WTC11 (cell line): Measurements from ENCODE around the gene ATXN7. TPM values are rescaled to one million over a fixed set of nuclear protein-coding genes. Genes with fewer than 3 reads are reported as not detected.

Experiments
- ATAC-seq: fragments of 200-7000 bp; cut with Tn5 transposase; 2 replicates; pipeline ENCODE4 v1.10.0; 2021; ENCODE audit warnings: mild to moderate bottlenecking, moderate library complexity
- CTCF ChIA-PET: fragments of 300-600 bp; sonication (Branson Sonifier 250); formaldehyde crosslinking; loops from one replicate; lab custom pipeline; 2021; ENCODE audit warnings: antibody characterized with exemption; lab: Charles Lee
- POLR2A ChIA-PET: fragments of 350-600 bp; sonication (Branson Sonifier 250); formaldehyde crosslinking; loops from one replicate; lab custom pipeline; 2021; ENCODE audit warnings: antibody characterized with exemption; lab: Charles Lee
- DNase-seq: peaks from one replicate; pipeline ENCODE4 v3.0.0; 2021; ENCODE audit warnings: low spot score
- H3K27ac Mint-ChIP-seq: 2 replicates; pipeline ENCODE4 v1.8.0; 2021; ENCODE audit warnings: mixed read lengths
- H3K27me3 Mint-ChIP-seq: 2 replicates; pipeline ENCODE4 v1.8.0; 2021; ENCODE audit warnings: low read depth, mild to moderate bottlenecking, moderate library complexity, mixed read lengths
- H3K36me3 Mint-ChIP-seq: 2 replicates; pipeline ENCODE4 v1.8.0; 2021; ENCODE audit warnings: mixed read lengths
- H3K4me1 Mint-ChIP-seq: 2 replicates; pipeline ENCODE4 v1.8.0; 2022; ENCODE audit warnings: mixed read lengths
- H3K4me3 Mint-ChIP-seq: 2 replicates; pipeline ENCODE4 v1.8.0; 2021; ENCODE audit warnings: mild to moderate bottlenecking, moderate library complexity, mixed read lengths
- H3K9me3 Mint-ChIP-seq: 2 replicates; pipeline ENCODE4 v1.8.0; 2021; ENCODE audit warnings: mixed read lengths
- KAT7 ChIP-seq: sonication (generic); formaldehyde crosslinking; IDR thresholded peaks from 2 replicates; pipeline ENCODE4 v1.8.1; 2023; ENCODE audit warnings: missing genetic modification reagents, mild to moderate bottlenecking, borderline replicate concordance
- MYBL2 ChIP-seq: sonication (generic); formaldehyde crosslinking; IDR thresholded peaks from 2 replicates; pipeline ENCODE4 v1.8.1; 2023; ENCODE audit warnings: mild to moderate bottlenecking, moderate library complexity, missing genetic modification reagents
- NFE2L1 ChIP-seq: sonication (generic); formaldehyde crosslinking; IDR thresholded peaks from 2 replicates; pipeline ENCODE4 v1.8.1; 2023; ENCODE audit warnings: missing genetic modification reagents
- NFYB ChIP-seq: sonication (generic); formaldehyde crosslinking; conservative IDR thresholded peaks from 2 replicates; pipeline ENCODE4 v1.8.0; 2022; ENCODE audit warnings: low read depth, missing genetic modification reagents
- SP1 ChIP-seq: sonication (generic); formaldehyde crosslinking; conservative IDR thresholded peaks from 2 replicates; pipeline ENCODE4 v1.8.1; 2022; ENCODE audit warnings: missing genetic modification reagents
- TEAD1 ChIP-seq: sonication (generic); formaldehyde crosslinking; IDR thresholded peaks from 2 replicates; pipeline ENCODE4 v1.8.0; 2022; ENCODE audit warnings: mild to moderate bottlenecking, missing genetic modification reagents
- ZNF423 ChIP-seq: fragments of 250-450 bp; sonication (Bioruptor Pico); IDR thresholded peaks from 2 replicates; pipeline ENCODE4 v2.1.2; 2022; ENCODE audit warnings: mild to moderate bottlenecking, moderate library complexity
- total RNA-seq: library from RNA; stranded (reverse); gene quantifications from 3 replicates; pipeline ENCODE4 v1.2.3, GENCODE V29; 2021
- TF ChIP-seq, protein P1 (sequence below): fragments of 250-450 bp; sonication (Bioruptor Pico); IDR thresholded peaks from 2 replicates; pipeline ENCODE4 v1.9.0; 2021; ENCODE audit warnings: mild to moderate bottlenecking, borderline replicate concordance
- TF ChIP-seq, protein P2 (sequence below): sonication (generic); formaldehyde crosslinking; IDR thresholded peaks from 2 replicates; pipeline ENCODE4 v1.8.1; 2022; ENCODE audit warnings: low read depth, mild to moderate bottlenecking, moderate library complexity, missing genetic modification reagents, borderline replicate concordance
- TF ChIP-seq, protein P3 (sequence below): sonication (generic); formaldehyde crosslinking; conservative IDR thresholded peaks from 2 replicates; pipeline ENCODE4 v1.8.1; 2022; ENCODE audit warnings: mild to moderate bottlenecking, missing genetic modification reagents
- TF ChIP-seq, protein P4 (sequence below): sonication (generic); formaldehyde crosslinking; IDR thresholded peaks from 2 replicates; pipeline ENCODE4 v1.8.1; 2023; ENCODE audit warnings: mild to moderate bottlenecking, missing genetic modification reagents, moderate library complexity
- TF ChIP-seq, protein P5 (sequence below): sonication (generic); formaldehyde crosslinking; IDR thresholded peaks from 2 replicates; pipeline ENCODE4 v1.8.0; 2023; ENCODE audit warnings: missing genetic modification reagents, mild to moderate bottlenecking, borderline replicate concordance
- TF ChIP-seq, protein P6 (sequence below): sonication (generic); formaldehyde crosslinking; IDR thresholded peaks from 2 replicates; pipeline ENCODE4 v1.8.1; 2022; ENCODE audit warnings: mild to moderate bottlenecking, moderate library complexity, missing genetic modification reagents
- TF ChIP-seq, protein P7 (sequence below): fragments of 250-450 bp; sonication (Bioruptor Pico); conservative IDR thresholded peaks from 2 replicates; pipeline ENCODE4 v1.9.0; 2021; ENCODE audit warnings: mild to moderate bottlenecking

ATXN7 gene
- total RNA-seq, 1 experiment from 2014 or later: 11.7 TPM

DNA sequence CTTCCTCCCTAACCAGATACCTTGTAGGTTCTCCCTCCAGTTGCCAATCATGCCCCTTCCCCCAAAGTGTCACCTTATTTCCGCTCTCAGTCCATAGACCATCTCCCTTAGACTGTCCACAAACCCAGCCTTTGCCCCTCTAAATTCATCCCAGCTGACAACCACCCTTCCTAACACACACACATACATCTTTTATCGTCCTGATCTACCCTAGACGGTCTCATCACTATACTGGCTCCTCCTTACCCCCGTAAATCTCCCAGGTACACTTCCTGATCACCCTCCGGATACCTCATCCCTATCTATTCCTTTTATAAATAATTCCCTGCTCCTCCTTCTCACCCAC, 890 bp upstream of the ATXN7 start (continued):
- TF ChIP-seq, protein P1, sequence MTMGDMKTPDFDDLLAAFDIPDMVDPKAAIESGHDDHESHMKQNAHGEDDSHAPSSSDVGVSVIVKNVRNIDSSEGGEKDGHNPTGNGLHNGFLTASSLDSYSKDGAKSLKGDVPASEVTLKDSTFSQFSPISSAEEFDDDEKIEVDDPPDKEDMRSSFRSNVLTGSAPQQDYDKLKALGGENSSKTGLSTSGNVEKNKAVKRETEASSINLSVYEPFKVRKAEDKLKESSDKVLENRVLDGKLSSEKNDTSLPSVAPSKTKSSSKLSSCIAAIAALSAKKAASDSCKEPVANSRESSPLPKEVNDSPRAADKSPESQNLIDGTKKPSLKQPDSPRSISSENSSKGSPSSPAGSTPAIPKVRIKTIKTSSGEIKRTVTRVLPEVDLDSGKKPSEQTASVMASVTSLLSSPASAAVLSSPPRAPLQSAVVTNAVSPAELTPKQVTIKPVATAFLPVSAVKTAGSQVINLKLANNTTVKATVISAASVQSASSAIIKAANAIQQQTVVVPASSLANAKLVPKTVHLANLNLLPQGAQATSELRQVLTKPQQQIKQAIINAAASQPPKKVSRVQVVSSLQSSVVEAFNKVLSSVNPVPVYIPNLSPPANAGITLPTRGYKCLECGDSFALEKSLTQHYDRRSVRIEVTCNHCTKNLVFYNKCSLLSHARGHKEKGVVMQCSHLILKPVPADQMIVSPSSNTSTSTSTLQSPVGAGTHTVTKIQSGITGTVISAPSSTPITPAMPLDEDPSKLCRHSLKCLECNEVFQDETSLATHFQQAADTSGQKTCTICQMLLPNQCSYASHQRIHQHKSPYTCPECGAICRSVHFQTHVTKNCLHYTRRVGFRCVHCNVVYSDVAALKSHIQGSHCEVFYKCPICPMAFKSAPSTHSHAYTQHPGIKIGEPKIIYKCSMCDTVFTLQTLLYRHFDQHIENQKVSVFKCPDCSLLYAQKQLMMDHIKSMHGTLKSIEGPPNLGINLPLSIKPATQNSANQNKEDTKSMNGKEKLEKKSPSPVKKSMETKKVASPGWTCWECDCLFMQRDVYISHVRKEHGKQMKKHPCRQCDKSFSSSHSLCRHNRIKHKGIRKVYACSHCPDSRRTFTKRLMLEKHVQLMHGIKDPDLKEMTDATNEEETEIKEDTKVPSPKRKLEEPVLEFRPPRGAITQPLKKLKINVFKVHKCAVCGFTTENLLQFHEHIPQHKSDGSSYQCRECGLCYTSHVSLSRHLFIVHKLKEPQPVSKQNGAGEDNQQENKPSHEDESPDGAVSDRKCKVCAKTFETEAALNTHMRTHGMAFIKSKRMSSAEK (CRISPR knock-in tag): no peak
- no peak for TF ChIP-seq NFYB (CRISPR knock-in tag)
- TF ChIP-seq TEAD1 (CRISPR knock-in tag): no peak
- no peak for TF ChIP-seq KAT7
- TF ChIP-seq, protein P2, sequence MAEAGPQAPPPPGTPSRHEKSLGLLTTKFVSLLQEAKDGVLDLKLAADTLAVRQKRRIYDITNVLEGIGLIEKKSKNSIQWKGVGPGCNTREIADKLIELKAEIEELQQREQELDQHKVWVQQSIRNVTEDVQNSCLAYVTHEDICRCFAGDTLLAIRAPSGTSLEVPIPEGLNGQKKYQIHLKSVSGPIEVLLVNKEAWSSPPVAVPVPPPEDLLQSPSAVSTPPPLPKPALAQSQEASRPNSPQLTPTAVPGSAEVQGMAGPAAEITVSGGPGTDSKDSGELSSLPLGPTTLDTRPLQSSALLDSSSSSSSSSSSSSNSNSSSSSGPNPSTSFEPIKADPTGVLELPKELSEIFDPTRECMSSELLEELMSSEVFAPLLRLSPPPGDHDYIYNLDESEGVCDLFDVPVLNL (CRISPR knock-in tag): no peak
- TF ChIP-seq, protein P3, sequence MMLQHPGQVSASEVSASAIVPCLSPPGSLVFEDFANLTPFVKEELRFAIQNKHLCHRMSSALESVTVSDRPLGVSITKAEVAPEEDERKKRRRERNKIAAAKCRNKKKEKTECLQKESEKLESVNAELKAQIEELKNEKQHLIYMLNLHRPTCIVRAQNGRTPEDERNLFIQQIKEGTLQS (CRISPR knock-in tag): no peak
- TF ChIP-seq, protein P4, sequence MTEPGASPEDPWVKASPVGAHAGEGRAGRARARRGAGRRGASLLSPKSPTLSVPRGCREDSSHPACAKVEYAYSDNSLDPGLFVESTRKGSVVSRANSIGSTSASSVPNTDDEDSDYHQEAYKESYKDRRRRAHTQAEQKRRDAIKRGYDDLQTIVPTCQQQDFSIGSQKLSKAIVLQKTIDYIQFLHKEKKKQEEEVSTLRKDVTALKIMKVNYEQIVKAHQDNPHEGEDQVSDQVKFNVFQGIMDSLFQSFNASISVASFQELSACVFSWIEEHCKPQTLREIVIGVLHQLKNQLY (CRISPR knock-in tag): no peak

DNA sequence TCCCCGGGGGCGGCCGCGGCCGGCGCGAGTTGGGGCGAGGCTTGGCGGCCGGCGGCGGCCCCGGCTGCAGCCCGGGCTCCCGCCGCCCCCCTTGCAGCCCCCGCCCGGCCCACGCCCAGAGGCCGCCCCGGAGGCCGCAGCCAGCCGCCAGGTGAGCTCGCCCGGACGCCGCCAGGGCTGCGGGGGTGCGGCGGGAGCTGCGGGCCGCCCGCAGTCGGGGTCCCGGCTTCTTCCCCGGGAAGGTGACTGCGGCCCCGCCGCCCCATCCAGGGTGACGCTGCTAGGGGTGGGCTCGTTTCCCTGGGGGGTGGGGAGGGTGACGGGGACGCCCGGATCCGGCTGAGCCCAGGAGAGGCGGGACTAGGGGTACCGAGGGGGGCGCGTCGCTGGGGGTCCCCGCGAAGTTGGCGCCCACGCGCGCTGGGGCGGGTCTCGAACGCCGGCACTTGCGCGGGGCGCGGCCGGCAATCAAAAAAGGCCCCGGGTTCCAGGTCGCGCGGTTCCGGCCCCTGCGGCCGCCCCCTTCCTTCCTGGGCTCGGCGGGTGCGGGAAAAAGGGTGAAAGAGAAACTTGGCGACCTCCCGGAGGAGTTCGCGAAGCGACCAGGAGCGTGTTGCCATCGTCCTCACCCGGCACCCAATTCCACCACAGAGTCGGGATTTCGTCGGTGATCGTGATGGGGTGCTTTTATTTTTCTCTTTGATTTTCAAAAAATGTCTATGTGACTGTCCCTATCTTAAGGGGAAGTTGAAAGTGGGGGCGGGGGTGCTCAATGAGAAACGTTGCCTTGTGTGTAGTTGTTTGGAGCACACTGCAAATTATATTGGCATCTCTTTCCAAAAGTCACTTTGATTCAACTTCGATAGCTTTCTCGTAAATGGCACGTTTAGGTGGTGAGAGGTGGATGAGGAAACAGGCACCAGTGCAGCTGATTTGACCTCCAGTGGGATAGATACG, 619 bp downstream of the ATXN7 start:
- TF ChIP-seq ZNF423 (CRISPR knock-in tag): 0 out of 2 replicates have a peak, but pooled peaks have one; percentile 3
- TF ChIP-seq, protein P5, sequence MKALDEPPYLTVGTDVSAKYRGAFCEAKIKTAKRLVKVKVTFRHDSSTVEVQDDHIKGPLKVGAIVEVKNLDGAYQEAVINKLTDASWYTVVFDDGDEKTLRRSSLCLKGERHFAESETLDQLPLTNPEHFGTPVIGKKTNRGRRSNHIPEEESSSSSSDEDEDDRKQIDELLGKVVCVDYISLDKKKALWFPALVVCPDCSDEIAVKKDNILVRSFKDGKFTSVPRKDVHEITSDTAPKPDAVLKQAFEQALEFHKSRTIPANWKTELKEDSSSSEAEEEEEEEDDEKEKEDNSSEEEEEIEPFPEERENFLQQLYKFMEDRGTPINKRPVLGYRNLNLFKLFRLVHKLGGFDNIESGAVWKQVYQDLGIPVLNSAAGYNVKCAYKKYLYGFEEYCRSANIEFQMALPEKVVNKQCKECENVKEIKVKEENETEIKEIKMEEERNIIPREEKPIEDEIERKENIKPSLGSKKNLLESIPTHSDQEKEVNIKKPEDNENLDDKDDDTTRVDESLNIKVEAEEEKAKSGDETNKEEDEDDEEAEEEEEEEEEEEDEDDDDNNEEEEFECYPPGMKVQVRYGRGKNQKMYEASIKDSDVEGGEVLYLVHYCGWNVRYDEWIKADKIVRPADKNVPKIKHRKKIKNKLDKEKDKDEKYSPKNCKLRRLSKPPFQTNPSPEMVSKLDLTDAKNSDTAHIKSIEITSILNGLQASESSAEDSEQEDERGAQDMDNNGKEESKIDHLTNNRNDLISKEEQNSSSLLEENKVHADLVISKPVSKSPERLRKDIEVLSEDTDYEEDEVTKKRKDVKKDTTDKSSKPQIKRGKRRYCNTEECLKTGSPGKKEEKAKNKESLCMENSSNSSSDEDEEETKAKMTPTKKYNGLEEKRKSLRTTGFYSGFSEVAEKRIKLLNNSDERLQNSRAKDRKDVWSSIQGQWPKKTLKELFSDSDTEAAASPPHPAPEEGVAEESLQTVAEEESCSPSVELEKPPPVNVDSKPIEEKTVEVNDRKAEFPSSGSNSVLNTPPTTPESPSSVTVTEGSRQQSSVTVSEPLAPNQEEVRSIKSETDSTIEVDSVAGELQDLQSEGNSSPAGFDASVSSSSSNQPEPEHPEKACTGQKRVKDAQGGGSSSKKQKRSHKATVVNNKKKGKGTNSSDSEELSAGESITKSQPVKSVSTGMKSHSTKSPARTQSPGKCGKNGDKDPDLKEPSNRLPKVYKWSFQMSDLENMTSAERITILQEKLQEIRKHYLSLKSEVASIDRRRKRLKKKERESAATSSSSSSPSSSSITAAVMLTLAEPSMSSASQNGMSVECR: no peak
- TF ChIP-seq, protein P6, sequence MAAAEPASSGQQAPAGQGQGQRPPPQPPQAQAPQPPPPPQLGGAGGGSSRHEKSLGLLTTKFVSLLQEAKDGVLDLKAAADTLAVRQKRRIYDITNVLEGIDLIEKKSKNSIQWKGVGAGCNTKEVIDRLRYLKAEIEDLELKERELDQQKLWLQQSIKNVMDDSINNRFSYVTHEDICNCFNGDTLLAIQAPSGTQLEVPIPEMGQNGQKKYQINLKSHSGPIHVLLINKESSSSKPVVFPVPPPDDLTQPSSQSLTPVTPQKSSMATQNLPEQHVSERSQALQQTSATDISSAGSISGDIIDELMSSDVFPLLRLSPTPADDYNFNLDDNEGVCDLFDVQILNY (CRISPR knock-in tag): 0 out of 2 replicates have a peak, but pooled peaks have one; percentile 22
- no peak for TF ChIP-seq NFE2L1 (CRISPR knock-in tag)
- TF ChIP-seq SP1 (CRISPR knock-in tag): peak; percentile 39; the same call in 1 of the 2 replicates
- TF ChIP-seq MYBL2 (CRISPR knock-in tag): 0 out of 2 replicates have a peak, but pooled peaks have one; percentile 62
- TF ChIP-seq, protein P7, sequence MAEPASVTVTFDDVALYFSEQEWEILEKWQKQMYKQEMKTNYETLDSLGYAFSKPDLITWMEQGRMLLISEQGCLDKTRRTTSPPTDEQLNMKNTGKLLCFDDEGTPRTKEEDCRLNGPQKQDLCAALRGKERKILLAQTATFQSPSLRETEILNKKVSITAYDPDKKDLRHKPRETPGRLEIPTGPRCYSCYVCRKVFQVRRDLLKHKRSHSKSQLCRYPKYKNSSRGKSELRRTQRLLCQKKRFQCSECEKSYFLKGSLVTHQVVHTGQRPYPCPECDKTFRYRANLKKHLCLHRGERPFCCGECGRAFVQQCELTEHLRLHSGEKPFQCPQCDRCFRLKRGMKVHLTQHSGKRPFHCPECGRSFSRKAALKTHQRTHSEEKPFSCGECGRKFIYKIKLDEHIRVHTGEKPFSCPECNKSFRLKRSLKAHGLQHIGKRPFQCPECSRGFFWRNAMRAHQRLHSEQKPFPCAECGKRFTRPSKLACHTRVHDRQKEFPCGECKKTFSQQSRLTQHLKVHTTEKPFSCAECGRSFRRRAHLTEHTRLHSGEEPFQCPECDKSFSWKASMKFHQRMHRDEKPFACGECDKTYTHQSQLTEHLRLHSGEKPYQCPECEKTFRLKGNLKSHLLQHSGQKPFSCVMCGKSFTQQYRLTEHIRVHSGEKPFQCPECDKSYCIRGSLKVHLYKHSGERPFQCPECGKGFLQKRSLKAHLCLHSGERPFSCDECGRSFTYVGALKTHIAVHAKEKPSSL: no peak
- Mint-ChIP-seq H3K4me1 (peaks cover 43% of the 10 kb centered on the region), H3K36me3 (peaks cover 4% of the 10 kb centered on the region; the same call in 1 of the 2 replicates), H3K27ac (peak overlapping the region; percentile 31), H3K9me3 (no peaks in the 10 kb centered on the region), H3K27me3 (no peaks in the 10 kb centered on the region), H3K4me3 (peak overlapping the region; percentile 90)
- ChIA-PET POLR2A (interaction anchor here (0.6 kb wide), 2 partner anchors 16 to 17 kb away, joined by 3 to 5 read pairs; no protein-coding TSS in a partner anchor), CTCF (interaction anchor here (0.6 to 0.7 kb wide), 2 partner anchors 43 to 308 kb away, joined by 4 read pairs; no protein-coding TSS in a partner anchor)
- ATAC-seq (peak; percentile 25), DNase-seq (peak; percentile 29)
